ENCODE results near the gene RAPGEF1.

- TF ChIP-seq ZNF75A (CRISPR knock-in tag; IDR thresholded peaks at IDR 0.05) (no peak), REST (IDR thresholded peaks at IDR 0.05; ENCODE audit: borderline replicate concordance) (no peak), REST (CRISPR knock-in tag; IDR thresholded peaks at IDR 0.05; ENCODE audit: low read depth) (no peak), ZEB2 (IDR thresholded peaks at IDR 0.05) (no peak), PHF8 (IDR thresholded peaks at IDR 0.05; ENCODE audit: borderline replicate concordance, low read length) (no peak), ZNF41 (CRISPR knock-in tag; conservative IDR thresholded peaks at IDR 0.05) (no peak), RFX1 (IDR thresholded peaks at IDR 0.05) (no peak), CREB1 (IDR thresholded peaks at IDR 0.05) (no peak), CREB1 (CRISPR knock-in tag; IDR thresholded peaks at IDR 0.05) (no peak), TGIF2 (CRISPR knock-in tag; IDR thresholded peaks at IDR 0.05) (no peak), CEBPB (tag; IDR thresholded peaks at IDR 0.05) (no peak)
- TF ChIP-seq, protein P1, sequence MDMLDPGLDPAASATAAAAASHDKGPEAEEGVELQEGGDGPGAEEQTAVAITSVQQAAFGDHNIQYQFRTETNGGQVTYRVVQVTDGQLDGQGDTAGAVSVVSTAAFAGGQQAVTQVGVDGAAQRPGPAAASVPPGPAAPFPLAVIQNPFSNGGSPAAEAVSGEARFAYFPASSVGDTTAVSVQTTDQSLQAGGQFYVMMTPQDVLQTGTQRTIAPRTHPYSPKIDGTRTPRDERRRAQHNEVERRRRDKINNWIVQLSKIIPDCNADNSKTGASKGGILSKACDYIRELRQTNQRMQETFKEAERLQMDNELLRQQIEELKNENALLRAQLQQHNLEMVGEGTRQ (CRISPR knock-in tag; IDR thresholded peaks at IDR 0.05) = no peak
Measured at GRCh38 chr9:131629226-131629500, 110.7 kb downstream of the RAPGEF1 start.
